KOPT-K1 (cell line): ENCODE results near the gene RERE.
"Not testable (repeated sequence)": the region's sequence is repeated elsewhere in the genome, so short reads cannot be mapped to it uniquely, and the experiment has no call there.

Experiments
- H3K27ac ChIP-seq: fragments of 200-600 bp; sonication (generic); 2 replicates; pipeline ENCODE4 v1.5.1; 2016; ENCODE audit warnings: antibody characterized with exemption, mild to moderate bottlenecking, low read depth, low read length; ENCODE audit not compliant: poor library complexity, severe bottlenecking
- H3K36me3 ChIP-seq: fragments of 200-600 bp; sonication (generic); 2 replicates; pipeline ENCODE4 v1.5.1; 2017; ENCODE audit warnings: antibody characterized with exemption, mild to moderate bottlenecking, low read length, moderate library complexity; ENCODE audit not compliant: insufficient read depth
- H3K9me3 ChIP-seq: fragments of 200-600 bp; sonication (generic); 2 replicates; pipeline ENCODE4 v1.5.1; 2017; ENCODE audit warnings: antibody characterized with exemption, low read length, mild to moderate bottlenecking; ENCODE audit not compliant: insufficient read depth, poor library complexity, severe bottlenecking

Gene RERE

DNA sequence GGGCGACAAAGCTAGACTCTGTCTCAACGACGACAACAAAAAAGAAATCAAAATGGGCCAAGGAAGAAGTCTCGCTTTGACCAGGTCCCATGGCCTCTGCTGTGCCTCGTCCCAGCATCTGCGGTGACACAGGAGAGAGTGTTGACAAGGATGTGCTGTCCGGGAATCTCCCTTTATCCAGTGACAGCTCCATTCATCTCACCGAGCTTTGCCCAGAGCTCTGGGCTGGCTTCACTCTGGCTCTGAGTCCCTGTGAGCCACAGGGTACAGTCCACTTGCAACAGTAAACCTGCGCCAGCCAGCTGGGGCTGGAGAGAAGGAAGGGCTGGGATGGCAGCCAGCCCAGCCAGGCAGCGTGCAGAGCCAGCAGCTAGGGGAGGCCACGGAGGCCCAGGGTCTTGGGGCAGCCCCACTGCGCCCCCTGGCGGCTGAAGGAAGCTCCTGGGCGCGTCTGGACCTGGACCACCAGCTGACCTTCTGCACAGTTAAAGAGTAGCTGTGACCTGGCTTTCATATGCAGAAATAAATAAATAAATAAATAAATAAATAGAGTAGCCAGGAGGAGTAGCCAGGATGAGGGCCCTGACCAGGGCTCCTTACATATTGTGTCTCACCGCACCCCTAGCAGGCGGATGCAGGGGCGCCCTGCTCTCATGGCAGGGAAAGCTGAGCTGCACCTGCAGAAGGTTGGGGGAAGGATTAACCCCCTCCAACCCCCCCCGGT, 31.4 kb upstream of the RERE start:
- H3K27ac ChIP-seq = peak overlapping the region; percentile 10
- no peaks in the 10 kb centered on the region for H3K9me3 ChIP-seq

DNA sequence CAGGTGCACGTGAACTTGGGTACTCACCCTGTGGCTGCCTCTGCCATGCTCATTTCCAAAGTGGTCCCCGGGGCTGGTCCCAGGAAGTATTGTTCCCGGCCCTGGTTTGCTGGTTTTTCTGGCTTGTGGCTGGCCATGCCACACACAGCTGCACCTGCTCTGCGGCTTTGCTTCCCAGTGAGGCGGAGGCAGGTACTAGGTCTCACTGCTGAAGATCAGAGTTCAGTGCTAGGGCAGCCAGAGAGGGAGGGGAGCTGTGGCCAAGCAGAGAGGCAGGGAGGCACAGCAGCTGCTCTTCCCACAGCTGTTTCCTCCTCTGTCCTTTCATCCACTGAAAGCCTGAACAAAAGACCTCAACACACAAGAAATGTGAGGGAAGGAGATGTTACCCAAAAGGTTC, 30.6 kb upstream of the RERE start:
- Histone ChIP-seq H3K27ac (no peak overlapping the region), H3K36me3 (no peaks in the 10 kb centered on the region), H3K9me3 (no peaks in the 10 kb centered on the region)

More for the DNA sequence above, 31.4 kb upstream of the RERE start:
- H3K36me3 ChIP-seq = no peaks in the 10 kb centered on the region

GRCh38 chr1:8846263-8846662, 28.8 kb upstream of the RERE start:
- no peak overlapping the region for H3K27ac ChIP-seq
- H3K9me3 ChIP-seq = no peaks in the 10 kb centered on the region
- no peaks in the 10 kb centered on the region for H3K36me3 ChIP-seq

DNA sequence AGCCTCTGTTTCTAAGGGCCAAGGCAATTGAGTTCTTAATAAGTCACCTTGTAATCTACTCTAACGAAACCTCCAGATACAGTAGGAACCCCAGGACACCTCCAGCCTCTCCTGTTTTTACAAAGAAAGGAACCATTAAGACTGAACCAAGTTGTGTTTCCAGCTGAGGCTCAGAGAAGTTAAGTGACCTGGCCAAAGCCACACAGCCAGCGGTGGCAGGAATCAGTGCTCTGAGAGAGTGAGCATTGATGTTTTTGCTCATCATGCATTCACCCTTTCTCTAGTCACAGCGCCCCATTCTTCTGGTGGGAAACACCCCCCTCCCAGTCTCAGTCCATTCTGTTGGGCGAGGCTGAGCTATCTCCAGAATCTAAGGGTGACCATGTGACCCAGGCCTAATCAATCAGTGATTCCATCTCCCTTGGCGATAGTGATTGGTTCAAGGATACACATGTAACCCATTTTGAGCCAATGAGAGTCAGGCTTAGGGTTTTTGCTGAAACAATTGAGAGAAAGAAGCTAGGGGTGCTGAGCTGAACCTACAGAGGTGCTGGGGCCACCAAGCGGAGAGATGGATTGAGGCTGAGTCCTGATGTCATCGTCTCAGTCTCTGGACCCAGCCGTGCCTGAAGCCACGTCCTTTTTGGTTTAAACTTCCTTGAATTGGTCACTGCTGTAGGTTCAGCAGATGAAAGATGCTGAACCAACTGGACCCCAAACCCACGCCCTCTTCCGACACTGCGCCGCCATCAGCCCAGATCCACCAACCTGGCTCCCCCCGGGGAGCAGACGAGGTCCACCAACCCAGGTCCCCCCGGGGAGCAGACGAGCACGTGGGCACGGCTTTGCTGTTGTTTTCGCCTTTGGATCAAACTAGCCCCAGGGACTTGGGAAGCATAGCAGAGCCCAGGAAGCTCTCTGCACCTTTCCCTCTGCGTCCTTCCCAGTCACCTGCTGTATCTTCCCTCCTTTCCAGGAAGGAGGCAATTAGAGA, 28.0 kb upstream of the RERE start:
- H3K36me3 ChIP-seq = no peaks in the 10 kb centered on the region

DNA sequence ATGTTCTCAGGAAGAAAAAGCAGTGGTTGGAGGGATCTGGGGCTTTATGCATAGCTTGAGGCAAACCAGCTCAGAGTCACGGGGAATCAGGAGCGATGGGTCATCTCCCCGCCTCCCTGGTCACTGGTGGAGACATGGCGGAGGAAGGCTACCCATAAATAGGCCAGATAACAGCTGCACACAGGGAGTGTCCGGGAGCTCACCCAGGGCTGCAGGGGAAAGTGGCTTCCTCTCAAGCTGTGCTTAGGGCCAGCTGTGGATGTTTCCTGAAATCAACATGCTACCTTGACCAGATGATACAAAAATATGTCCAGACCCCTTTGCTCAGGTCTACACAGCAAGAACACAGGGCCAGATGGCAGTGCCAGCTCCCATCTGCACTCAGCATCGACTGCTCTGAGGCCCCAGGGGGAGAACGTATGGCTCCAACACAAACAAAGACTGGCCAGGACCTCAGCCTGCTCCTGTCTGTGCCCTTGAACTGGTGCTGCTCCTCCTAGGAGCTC, 27.1 kb upstream of the RERE start:
- no peaks in the 10 kb centered on the region for H3K36me3 ChIP-seq
- H3K9me3 ChIP-seq = no peaks in the 10 kb centered on the region
- H3K27ac ChIP-seq = no peak overlapping the region

More for the DNA sequence above, 28.0 kb upstream of the RERE start:
- H3K9me3 ChIP-seq = no peaks in the 10 kb centered on the region
- H3K27ac ChIP-seq = no peak overlapping the region

GRCh38 chr1:8841395-8841794, 24.0 kb upstream of the RERE start:
- Histone ChIP-seq H3K36me3 (no peaks in the 10 kb centered on the region), H3K9me3 (no peaks in the 10 kb centered on the region), H3K27ac (no peak overlapping the region)

GRCh38 chr1:8839990-8840389, 22.6 kb upstream of the RERE start:
- Histone ChIP-seq H3K27ac (no peak overlapping the region), H3K36me3 (no peaks in the 10 kb centered on the region), H3K9me3 (no peaks in the 10 kb centered on the region)

DNA sequence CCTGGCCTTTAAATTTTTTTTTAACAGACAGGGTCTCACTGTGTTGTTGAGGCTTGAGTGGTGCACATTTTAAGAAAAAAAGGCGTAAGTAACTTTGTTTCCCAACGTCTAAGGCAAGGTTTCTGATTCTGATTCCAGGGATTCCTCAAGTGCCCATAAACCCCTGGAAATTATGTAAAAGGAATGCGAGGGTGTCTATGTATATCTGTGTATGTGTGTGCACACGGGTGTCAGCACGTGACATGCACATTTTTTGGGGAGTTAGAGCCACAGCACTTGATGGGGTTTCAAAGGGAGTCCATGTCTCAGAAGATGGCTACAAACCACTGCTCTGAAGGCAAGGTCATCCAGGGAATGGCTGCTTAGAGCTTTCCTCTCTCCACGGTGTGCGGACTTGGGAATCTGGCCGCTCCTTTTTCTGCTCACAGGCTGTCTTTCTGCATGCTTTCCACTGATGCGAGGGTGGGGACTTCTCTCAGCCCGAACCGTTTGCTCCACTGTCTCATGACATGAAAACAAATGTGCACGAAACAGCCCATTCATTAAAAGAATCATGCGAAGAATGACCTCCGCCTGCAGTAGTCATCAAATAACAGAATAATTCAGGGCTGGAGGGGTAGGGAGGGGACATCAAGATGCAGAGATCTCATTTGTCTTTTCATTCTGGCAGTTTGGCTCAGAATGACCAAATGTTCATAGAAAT, 18.7 kb upstream of the RERE start:
- no peaks in the 10 kb centered on the region for H3K9me3 ChIP-seq
- H3K27ac ChIP-seq = no peak overlapping the region
- H3K36me3 ChIP-seq = no peaks in the 10 kb centered on the region

DNA sequence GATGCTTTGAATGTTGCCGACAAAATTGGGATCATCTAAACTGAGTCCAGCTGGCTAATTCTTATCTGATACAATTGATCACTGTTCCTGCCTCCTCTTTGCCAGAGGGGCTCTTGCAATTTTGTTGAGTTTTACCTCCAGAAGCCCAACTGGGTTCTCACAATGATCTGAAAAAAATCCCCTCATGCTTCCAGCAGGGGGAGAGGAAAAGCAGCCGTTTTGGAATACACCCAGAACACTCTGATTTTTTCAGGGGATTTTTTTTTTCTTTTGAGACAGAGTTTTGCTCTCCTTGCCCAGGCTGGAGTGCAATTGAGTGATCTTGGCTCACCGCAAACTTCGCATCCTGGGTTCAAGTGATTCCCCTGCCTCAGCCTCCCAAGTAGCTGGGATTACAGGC, 13.9 kb upstream of the RERE start:
- Histone ChIP-seq H3K9me3 (no peaks in the 10 kb centered on the region), H3K27ac (no peak overlapping the region), H3K36me3 (no peaks in the 10 kb centered on the region)

GRCh38 chr1:8830732-8831131, 13.3 kb upstream of the RERE start:
- not testable (repeated sequence) for H3K9me3 ChIP-seq, H3K36me3 ChIP-seq, H3K27ac ChIP-seq

- no peaks in the 10 kb centered on the region for H3K9me3 ChIP-seq
- H3K27ac ChIP-seq = no peak overlapping the region
- H3K36me3 ChIP-seq = no peaks in the 10 kb centered on the region
These were observed 8.6 kb upstream of the RERE start for GRCh38 chr1:8825985-8826481.

- Histone ChIP-seq H3K9me3 (no peaks in the 10 kb centered on the region), H3K36me3 (no peaks in the 10 kb centered on the region), H3K27ac (no peak overlapping the region)
These were observed 5.8 kb upstream of the RERE start for GRCh38 chr1:8823295-8823664.

GRCh38 chr1:8822373-8823294, 5.2 kb upstream of the RERE start:
- no peaks in the 10 kb centered on the region for H3K36me3 ChIP-seq
- no peaks in the 10 kb centered on the region for H3K9me3 ChIP-seq
- H3K27ac ChIP-seq = no peak overlapping the region

- Histone ChIP-seq H3K27ac (no peak overlapping the region), H3K36me3 (no peaks in the 10 kb centered on the region), H3K9me3 (no peaks in the 10 kb centered on the region)
These were observed 3.6 kb upstream of the RERE start for GRCh38 chr1:8821084-8821483.
